Endothelial cell of umbilical vein (primary cell): ENCODE results near the gene TNKS1BP1.

ENCODE experiments used
- CTCF ChIP-seq, 2 donors: IDR thresholded peaks; 1 replicate in 1 of 2; 2 replicates in 1 of 2; pipeline ENCODE4 v1.5.1; 2011; ENCODE audit warnings: low read length in 2 of 2, mild to moderate bottlenecking in 2 of 2, moderate library complexity in 2 of 2, control low read depth in 1 of 2, inconsistent platforms in 1 of 2, low read depth in 1 of 2; ENCODE audit not compliant: insufficient read depth in 1 of 2; ENCODE audit errors: extremely low read depth in 1 of 2
- EZH2 ChIP-seq: IDR thresholded peaks from 2 replicates; pipeline ENCODE4 v1.6.1; 2012; ENCODE audit warnings: borderline replicate concordance, low read depth, mild to moderate bottlenecking, moderate library complexity, low read length, inconsistent platforms; ENCODE audit not compliant: severe bottlenecking
- MAX ChIP-seq: IDR thresholded peaks from 2 replicates; pipeline ENCODE4 v1.6.1; 2011; ENCODE audit not compliant: insufficient read depth, insufficient read length
- POLR2A ChIP-seq: IDR thresholded peaks from 2 replicates; pipeline ENCODE4 v1.6.1; 2012; ENCODE audit warnings: low read depth, mild to moderate bottlenecking, control low read depth, low read length
- POLR2AphosphoS5 ChIP-seq: IDR thresholded peaks from 2 replicates; pipeline ENCODE4 v1.6.1; 2012; ENCODE audit warnings: low read depth, mild to moderate bottlenecking, control low read depth, low read length, moderate library complexity; ENCODE audit not compliant: insufficient read depth

- TF ChIP-seq CTCF (IDR thresholded peaks at IDR 0.05; ENCODE audit: extremely low read depth in 1 of 2, insufficient read depth in 1 of 2, low read depth in 1 of 2, low read length in 2 of 2) = no peak
- TF ChIP-seq EZH2 = no peak
- TF ChIP-seq MAX = no peak
- TF ChIP-seq POLR2AphosphoS5 = no peak
- no peak for TF ChIP-seq POLR2A
Measured at GRCh38 chr11:57275582-57275981, 49.2 kb downstream of the TNKS1BP1 start.
